Stimulated activated CD8-positive, alpha-beta memory T cell treated with anti-CD3 and anti-CD28 coated beads, Interleukin-12 subunit alpha, Interleukin-12 subunit beta, amount 100 ng/mL, for 24 hours (primary cell): Measurements from ENCODE around the gene ANKRD39.
"Not testable (repeated sequence)": the region's sequence is repeated elsewhere in the genome, so short reads cannot be mapped to it uniquely, and the experiment has no call there.

Experiments used
- DNase-seq: peaks from one replicate; pipeline ENCODE4 v3.0.0-alpha.2; 2020; ENCODE audit errors: extremely low read depth

Gene ANKRD39

GRCh38 chr2:96857667-96858372 is at the start of gene ANKRD39:
TSS of gene ANKRD39 (minus strand) at chr2:96858016. CDS start at chr2:96857987, 29 bp downstream.
- peak; percentile 93 for DNase-seq

DNA sequence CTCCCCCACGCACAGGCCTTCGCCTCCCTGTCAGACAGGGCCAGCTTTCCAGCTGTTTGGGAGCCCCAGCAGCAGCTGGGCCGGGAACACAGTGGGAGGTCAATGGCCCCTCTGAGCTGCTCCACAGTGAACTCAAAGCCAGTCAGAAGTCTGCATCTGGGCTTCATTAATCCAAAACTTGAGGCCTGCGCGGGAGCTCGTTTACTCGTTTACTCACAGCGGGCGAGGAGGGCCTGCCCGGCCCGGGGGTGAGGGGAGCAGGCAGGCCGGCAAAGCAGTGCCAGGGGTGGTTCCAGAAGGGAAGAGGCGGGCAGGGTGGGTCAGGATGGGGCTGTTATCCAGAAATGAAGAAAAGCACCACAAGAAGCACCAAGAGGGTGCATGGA is 48.9 kb upstream of the ANKRD39 start:
- DNase-seq = no peak

DNA sequence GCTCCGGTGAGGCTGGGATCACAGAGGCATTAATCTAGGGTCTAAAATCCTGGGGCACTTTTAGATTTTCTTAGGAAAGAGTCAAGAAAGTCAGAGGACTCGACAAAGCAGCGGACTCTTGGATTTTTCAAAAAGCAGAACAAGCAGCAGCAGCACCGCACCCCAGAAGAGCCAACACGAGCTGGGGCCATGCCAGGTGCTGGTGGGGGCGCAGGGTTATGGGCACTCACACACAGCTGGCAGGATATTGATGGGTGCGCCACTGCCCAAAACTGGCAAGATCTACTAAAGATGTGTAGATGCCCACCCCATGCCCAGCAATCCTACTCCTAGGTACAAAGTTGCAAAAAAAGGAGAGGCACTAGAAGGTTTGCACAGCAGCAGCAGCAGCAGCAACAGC is 46.0 kb upstream of the ANKRD39 start:
- DNase-seq = no peak

DNA sequence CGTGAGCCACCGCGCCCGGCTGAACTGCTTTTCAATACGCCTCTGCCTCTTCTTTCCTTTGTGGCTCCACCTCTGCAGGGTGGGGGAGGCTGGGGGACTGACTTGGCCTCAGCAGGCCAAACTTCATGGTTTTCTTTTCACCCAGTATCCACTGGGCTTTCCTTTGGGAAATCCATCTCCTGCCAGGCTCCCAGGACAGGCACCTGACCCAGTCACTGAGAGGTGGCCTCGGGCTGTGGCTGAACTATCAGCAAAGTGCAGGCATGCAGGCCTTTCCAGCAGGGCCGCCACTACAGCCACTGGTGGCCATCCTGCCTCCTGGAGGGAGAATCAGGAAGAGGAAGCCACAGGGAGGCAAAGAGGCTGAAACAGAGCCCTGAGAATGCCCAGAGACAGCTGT is 45.5 kb upstream of the ANKRD39 start:
- no peak for DNase-seq

DNA sequence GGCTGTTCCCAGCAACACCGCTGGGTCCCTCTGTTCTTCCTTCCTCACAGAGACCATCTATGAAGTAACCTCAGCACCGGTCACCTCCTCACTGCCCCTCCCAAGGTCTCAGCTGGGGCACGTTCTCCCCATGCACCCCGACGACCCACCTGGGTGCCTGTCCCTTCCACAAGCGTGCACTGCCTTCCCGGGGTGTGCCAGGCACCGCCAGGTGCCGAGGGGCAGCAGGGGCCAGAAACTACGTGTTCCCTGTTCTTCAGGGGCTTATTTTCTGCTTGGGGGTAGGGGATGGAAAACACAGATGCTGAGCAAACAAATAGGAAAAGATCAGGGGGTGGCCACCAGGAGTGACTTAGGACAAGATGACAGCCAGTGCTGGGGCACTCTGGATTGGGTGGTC is 42.4 kb upstream of the ANKRD39 start:
- DNase-seq = no peak

DNA sequence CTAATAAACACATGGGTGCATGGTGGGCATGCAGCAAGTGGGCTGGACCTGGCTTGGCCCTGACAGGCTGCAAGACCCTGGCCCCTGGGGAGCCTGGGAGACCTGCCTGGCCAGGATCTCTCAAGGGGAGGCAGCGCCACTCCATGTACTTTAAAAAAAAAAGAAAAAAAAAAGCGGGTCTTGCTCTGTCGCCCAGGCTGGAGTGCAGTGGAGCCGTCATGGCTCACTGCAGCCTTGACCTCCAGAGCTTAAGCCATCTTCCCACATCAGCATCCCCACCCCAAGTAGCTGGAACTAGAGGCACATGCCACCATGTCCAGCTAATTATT is 41.6 kb upstream of the ANKRD39 start:
- no peak for DNase-seq

- DNase-seq = no peak
These were observed 41.0 kb upstream of the ANKRD39 start for GRCh38 chr2:96898641-96899412.

GRCh38 chr2:96898135-96898505 is 40.3 kb upstream of the ANKRD39 start:
- DNase-seq = no peak

- DNase-seq = no peak
These were observed 39.8 kb upstream of the ANKRD39 start for GRCh38 chr2:96897491-96898134.

GRCh38 chr2:96895746-96896651 is 38.2 kb upstream of the ANKRD39 start:
- DNase-seq = no peak

DNA sequence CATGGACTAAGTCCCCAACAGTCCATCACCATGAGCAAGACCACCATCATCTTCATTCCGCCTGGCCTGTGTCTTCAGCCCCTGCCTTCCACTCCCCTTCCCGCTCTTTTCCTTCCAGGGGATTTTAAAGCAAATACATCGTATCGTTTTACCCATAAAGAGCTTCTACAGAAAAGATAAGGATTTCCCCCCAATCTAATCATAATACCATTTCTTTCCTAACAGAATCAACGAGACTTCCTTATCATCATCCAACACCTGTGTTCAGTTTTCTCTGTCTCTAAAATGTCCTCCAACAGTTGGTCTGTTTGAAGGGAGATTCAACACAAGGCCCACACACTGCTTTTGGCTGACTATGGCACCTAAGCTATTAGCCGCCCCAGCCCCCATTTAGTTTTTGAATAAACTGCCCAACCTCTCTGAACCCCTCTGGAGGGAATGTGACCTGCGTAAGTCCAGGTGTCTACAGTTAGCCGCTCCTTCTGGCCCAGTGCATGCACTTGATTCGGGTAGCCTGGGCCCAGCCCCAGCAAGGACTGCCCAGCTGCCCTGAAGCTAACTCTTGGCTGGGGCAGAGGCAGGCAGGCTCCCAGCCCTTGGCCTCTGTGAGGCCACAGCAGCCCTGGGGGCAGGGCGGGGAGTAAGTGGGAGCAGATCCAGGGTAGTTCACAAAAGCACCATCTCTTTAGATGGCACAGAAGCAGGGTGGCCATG is 37.4 kb upstream of the ANKRD39 start:
- DNase-seq = no peak

GRCh38 chr2:96894151-96894531 is 36.3 kb upstream of the ANKRD39 start:
- no peak for DNase-seq

- DNase-seq = no peak
These were observed 35.7 kb upstream of the ANKRD39 start for GRCh38 chr2:96893289-96894150.

- no peak for DNase-seq
These were observed 33.9 kb upstream of the ANKRD39 start for GRCh38 chr2:96891591-96892333.

DNA sequence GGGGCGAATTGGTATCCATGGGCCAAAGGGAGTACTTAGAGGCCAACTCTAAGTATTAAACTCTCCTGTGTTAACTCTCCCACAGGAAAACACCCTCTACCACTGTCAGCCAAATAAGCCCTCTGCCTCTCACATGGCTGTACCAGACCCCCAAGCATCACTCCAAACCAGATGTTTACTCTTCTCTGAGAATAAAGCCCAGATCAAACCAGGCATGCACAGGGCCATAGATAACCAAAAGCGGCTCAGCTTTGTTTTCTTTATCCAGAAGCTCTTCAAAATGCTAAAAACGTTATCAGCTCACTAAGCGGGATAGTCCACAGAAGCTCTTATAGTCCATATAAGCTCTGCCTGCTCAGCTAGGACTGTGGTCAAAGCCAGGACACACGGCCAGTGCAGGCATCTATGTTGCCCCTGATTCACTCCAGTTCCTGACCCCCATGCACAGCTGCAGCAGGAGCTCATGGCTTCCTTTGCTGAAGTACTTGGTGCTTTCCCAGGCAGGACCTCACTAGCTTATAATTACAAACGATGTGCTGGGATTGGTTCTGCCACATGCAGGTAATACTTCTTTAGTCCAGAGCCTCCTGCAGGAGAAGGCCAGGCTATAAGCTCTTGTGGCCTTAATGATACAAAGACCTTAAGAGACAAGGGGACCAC is 33.0 kb upstream of the ANKRD39 start:
- no peak for DNase-seq

- no peak for DNase-seq
These were observed 32.4 kb upstream of the ANKRD39 start for GRCh38 chr2:96890252-96890651.

DNA sequence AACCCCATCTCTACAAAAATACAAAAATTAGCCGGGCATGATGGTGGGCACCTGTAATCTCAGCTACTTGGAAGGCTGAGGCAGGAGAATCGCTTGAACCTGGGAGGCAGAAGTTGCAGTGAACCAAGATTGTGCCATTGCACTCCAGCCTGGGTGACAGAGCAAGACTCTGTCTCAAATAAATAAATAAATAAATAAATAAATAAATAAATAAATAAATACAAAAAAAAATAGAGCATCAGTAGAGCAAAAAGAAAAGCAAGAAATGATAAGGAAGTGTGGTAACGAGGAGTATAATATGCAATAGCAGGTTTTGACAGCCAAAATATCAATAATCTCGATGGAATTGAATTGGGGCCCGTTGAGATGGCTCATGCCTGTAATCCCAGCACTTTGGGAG is 31.7 kb upstream of the ANKRD39 start:
- not testable (repeated sequence) for DNase-seq

GRCh38 chr2:96888072-96889011 is 30.5 kb upstream of the ANKRD39 start:
- DNase-seq = no peak
